ENCODE measurements around the gene SNAI3. TPM values are rescaled to one million over a fixed set of nuclear protein-coding genes. Genes with fewer than 3 reads are reported as not detected.

Gene SNAI3
- total RNA-seq, 1 donor from 2014 or later, result not detected

- Histone ChIP-seq H3K27me3 (no peaks in the 10 kb centered on the region), H3K4me3 (peak within 1 kb of the TSS; percentile 78 to 91), H3K27ac (peak within 1 kb of the TSS; percentile 78), H3K9me3 (no peaks in the 10 kb centered on the region), H3K4me1 (peaks cover 41% of the 10 kb centered on the region), H3K36me3 (no peaks in the 10 kb centered on the region)
- intact Hi-C loops (cut with DNase I), result no loop called here
- TF ChIP-seq POLR2AphosphoS5 (IDR thresholded peaks at IDR 0.05; ENCODE audit: insufficient read depth in 1 of 2, low read depth in 1 of 2), result peak in 1 of 2 donors; percentile 30
- no peak for TF ChIP-seq CTCF (IDR thresholded peaks at IDR 0.05)
- TF ChIP-seq POLR2A (IDR thresholded peaks at IDR 0.05), result peak in 1 of 2 donors; percentile 69
- DNase-seq (ENCODE audit: extremely low spot score in 2 of 2), result no peak
Measured at GRCh38 chr16:88706229-88706964, 20.1 kb upstream of the SNAI3 start, which contains the start of the genes CTU2 and RNF166. Gene CTU2 (plus strand): TSS chr16:88706503. CDS start chr16:88706531, 28 bp downstream. Gene RNF166 (minus strand): TSS chr16:88706408. CDS start chr16:88706325, 83 bp downstream.

- TF ChIP-seq CTCF (IDR thresholded peaks at IDR 0.05) (no peak), POLR2A (IDR thresholded peaks at IDR 0.05) (no peak), POLR2AphosphoS5 (IDR thresholded peaks at IDR 0.05; ENCODE audit: insufficient read depth in 1 of 2, low read depth in 1 of 2) (no peak)
- no peaks in the 10 kb centered on the region for H3K27me3 ChIP-seq
- no peaks in the 10 kb centered on the region for H3K36me3 ChIP-seq
- no peaks in the 10 kb centered on the region for H3K9me3 ChIP-seq
- peak overlapping the region; percentile 78 for H3K27ac ChIP-seq
- H3K4me1 ChIP-seq, result peaks cover 47% of the 10 kb centered on the region
- H3K4me3 ChIP-seq, result peak overlapping the region; percentile 78 to 91
- no peak for DNase-seq (ENCODE audit: extremely low spot score in 2 of 2)
- intact Hi-C loops (cut with DNase I), result no loop called here
Measured at GRCh38 chr16:88705801-88706228, 19.5 kb upstream of the SNAI3 start.

GRCh38 chr16:88705076-88705684 is 18.9 kb upstream of the SNAI3 start:
- Histone ChIP-seq H3K27me3 (no peaks in the 10 kb centered on the region), H3K4me3 (peak overlapping the region; percentile 78 to 91), H3K27ac (peak overlapping the region; percentile 78), H3K9me3 (no peaks in the 10 kb centered on the region), H3K4me1 (peaks cover 50% of the 10 kb centered on the region), H3K36me3 (no peaks in the 10 kb centered on the region)
- intact Hi-C loops (cut with DNase I), result no loop called here
- no peak for TF ChIP-seq POLR2A (IDR thresholded peaks at IDR 0.05)
- DNase-seq (ENCODE audit: extremely low spot score in 2 of 2), result no peak

GRCh38 chr16:88703486-88704309 is 17.4 kb upstream of the SNAI3 start:
- Histone ChIP-seq H3K27ac (peak overlapping the region; percentile 16), H3K27me3 (no peaks in the 10 kb centered on the region), H3K36me3 (peaks cover 0 to 7% of the 10 kb centered on the region in 2 donors), H3K4me3 (peak overlapping the region; percentile 6 to 19), H3K9me3 (no peaks in the 10 kb centered on the region), H3K4me1 (peaks cover 50% of the 10 kb centered on the region)
- intact Hi-C loops (cut with DNase I), result no loop called here
- DNase-seq (ENCODE audit: extremely low spot score in 2 of 2), result no peak
- peak in 1 of 2 donors; percentile 14 for TF ChIP-seq POLR2AphosphoS5 (IDR thresholded peaks at IDR 0.05; ENCODE audit: insufficient read depth in 1 of 2, low read depth in 1 of 2)
- no peak for TF ChIP-seq POLR2A (IDR thresholded peaks at IDR 0.05)

- intact Hi-C loops (cut with DNase I), result no loop called here
- no peak for TF ChIP-seq CTCF (IDR thresholded peaks at IDR 0.05)
- TF ChIP-seq POLR2A (IDR thresholded peaks at IDR 0.05), result no peak
- no peak for TF ChIP-seq POLR2AphosphoS5 (IDR thresholded peaks at IDR 0.05; ENCODE audit: insufficient read depth in 1 of 2, low read depth in 1 of 2)
- Histone ChIP-seq H3K36me3 (peaks cover 0 to 16% of the 10 kb centered on the region in 2 donors), H3K27me3 (no peaks in the 10 kb centered on the region), H3K27ac (peak overlapping the region; percentile 16), H3K4me3 (peak overlapping the region in 1 of 2 donors; percentile 6), H3K9me3 (no peaks in the 10 kb centered on the region), H3K4me1 (peaks cover 49% of the 10 kb centered on the region)
- DNase-seq (ENCODE audit: extremely low spot score in 2 of 2), result no peak
Measured at GRCh38 chr16:88702371-88703210, 16.3 kb upstream of the SNAI3 start.
